Natural killer cell treated with Interleukin-12 subunit alpha and Interleukin-12 subunit beta and Interleukin-15 and Interleukin-18, amount 100 ng/mL, for 72 hours (primary cell): Measurements from ENCODE around the gene DLST. TPM values are rescaled to one million over a fixed set of nuclear protein-coding genes. Genes with fewer than 3 reads are reported as not detected.

Experiments
- ATAC-seq, 2 donors: fragments of 150-1000 bp; cut with Tn5 transposase in 1 of 2; sonication (Bioruptor Pico), chemical (Tn5 transposase) in 1 of 2; 2 replicates each; pipeline ENCODE4 v1.10.0; 2021
- DNase-seq: peaks from one replicate; pipeline ENCODE4 v3.0.0; 2022; ENCODE audit warnings: low spot score
- H3K27ac Mint-ChIP-seq, 2 donors: 1 replicate in 1 of 2; 2 replicates in 1 of 2; pipeline ENCODE4 v1.8.0; 2022; ENCODE audit warnings: mixed read lengths in 2 of 2, mild to moderate bottlenecking in 1 of 2, moderate library complexity in 1 of 2
- H3K27me3 Mint-ChIP-seq, 2 donors: 1 replicate in 1 of 2; 2 replicates in 1 of 2; pipeline ENCODE4 v1.8.0; 2022; ENCODE audit warnings: mixed read lengths in 2 of 2
- H3K36me3 Mint-ChIP-seq: one replicate; pipeline ENCODE4 v1.8.0; 2022; ENCODE audit warnings: mixed read lengths
- H3K4me1 Mint-ChIP-seq, 2 donors: 1 replicate in 1 of 2; 2 replicates in 1 of 2; pipeline ENCODE4 v1.8.0; 2022; ENCODE audit warnings: low read depth in 2 of 2, mixed read lengths in 2 of 2, mild to moderate bottlenecking in 1 of 2
- H3K4me3 Mint-ChIP-seq: one replicate; pipeline ENCODE4 v1.8.0; 2022; ENCODE audit warnings: mixed read lengths
- H3K9me3 Mint-ChIP-seq: 2 replicates; pipeline ENCODE4 v1.8.0; 2022; ENCODE audit warnings: mixed read lengths
- total RNA-seq, 2 donors: library from RNA; stranded (reverse); gene quantifications; one replicate each; pipeline ENCODE4 v1.2.3, GENCODE V29; 2022

DLST gene
- total RNA-seq, 2 donors from 2014 or later = 127 to 136 TPM

- H3K27me3 Mint-ChIP-seq = no peaks in the 10 kb centered on the region
- no peak for DNase-seq
- H3K36me3 Mint-ChIP-seq = peaks cover 30% of the 10 kb centered on the region
- no peaks in the 10 kb centered on the region for H3K9me3 Mint-ChIP-seq
- H3K27ac Mint-ChIP-seq = no peak overlapping the region
- H3K4me1 Mint-ChIP-seq = peaks cover 3 to 12% of the 10 kb centered on the region in 2 donors
- ATAC-seq = no peak
- no peak overlapping the region for H3K4me3 Mint-ChIP-seq
Observed at GRCh38 chr14:74893614-74894091, 11.9 kb downstream of the DLST start.

GRCh38 chr14:74896400-74896799 is 14.7 kb downstream of the DLST start:
- Mint-ChIP-seq H3K27ac (peak overlapping the region in 1 of 2 donors; percentile 2), H3K36me3 (peaks cover 47% of the 10 kb centered on the region), H3K27me3 (no peaks in the 10 kb centered on the region), H3K9me3 (no peaks in the 10 kb centered on the region), H3K4me1 (peaks cover 0 to 6% of the 10 kb centered on the region in 2 donors), H3K4me3 (no peak overlapping the region)
- ATAC-seq (no peak), DNase-seq (no peak)

GRCh38 chr14:74897642-74898041 is 15.9 kb downstream of the DLST start:
- H3K27me3 Mint-ChIP-seq = no peaks in the 10 kb centered on the region
- DNase-seq = no peak
- ATAC-seq = no peak
- H3K27ac Mint-ChIP-seq = no peak overlapping the region
- H3K9me3 Mint-ChIP-seq = no peaks in the 10 kb centered on the region
- no peak overlapping the region for H3K4me3 Mint-ChIP-seq
- peaks cover 47% of the 10 kb centered on the region for H3K36me3 Mint-ChIP-seq
- peaks cover 0 to 6% of the 10 kb centered on the region in 2 donors for H3K4me1 Mint-ChIP-seq

GRCh38 chr14:74898083-74898482 is 16.4 kb downstream of the DLST start:
- Mint-ChIP-seq H3K4me1 (peaks cover 0 to 6% of the 10 kb centered on the region in 2 donors), H3K4me3 (no peak overlapping the region), H3K9me3 (no peaks in the 10 kb centered on the region), H3K36me3 (peaks cover 47% of the 10 kb centered on the region), H3K27me3 (no peaks in the 10 kb centered on the region), H3K27ac (no peak overlapping the region)
- DNase-seq (no peak), ATAC-seq (no peak)

GRCh38 chr14:74898694-74899093 is 17.0 kb downstream of the DLST start:
- Mint-ChIP-seq H3K27me3 (no peaks in the 10 kb centered on the region), H3K4me3 (no peak overlapping the region), H3K36me3 (peaks cover 46% of the 10 kb centered on the region), H3K27ac (no peak overlapping the region), H3K4me1 (peaks cover 0 to 6% of the 10 kb centered on the region in 2 donors), H3K9me3 (no peaks in the 10 kb centered on the region)
- ATAC-seq (no peak), DNase-seq (no peak)

- no peak for DNase-seq
- ATAC-seq = no peak
- Mint-ChIP-seq H3K27me3 (no peaks in the 10 kb centered on the region), H3K9me3 (no peaks in the 10 kb centered on the region), H3K4me3 (no peak overlapping the region), H3K27ac (peak overlapping the region in 1 of 2 donors; percentile 20), H3K36me3 (peaks cover 18% of the 10 kb centered on the region), H3K4me1 (peaks cover 0 to 10% of the 10 kb centered on the region in 2 donors)
Observed at GRCh38 chr14:74902941-74903705, 21.4 kb downstream of the DLST start.

GRCh38 chr14:74904635-74905503 is 23.2 kb downstream of the DLST start:
- H3K36me3 Mint-ChIP-seq = peaks cover 5% of the 10 kb centered on the region
- no peaks in the 10 kb centered on the region for H3K9me3 Mint-ChIP-seq
- no peak for ATAC-seq

GRCh38 chr14:74905595-74906142 is 24.0 kb downstream of the DLST start:
- Mint-ChIP-seq H3K4me1 (peaks cover 0 to 10% of the 10 kb centered on the region in 2 donors), H3K27ac (peak overlapping the region; percentile 28 to 33), H3K27me3 (no peaks in the 10 kb centered on the region), H3K36me3 (no peaks in the 10 kb centered on the region), H3K4me3 (no peak overlapping the region), H3K9me3 (no peaks in the 10 kb centered on the region)
- peak; percentile 56 to 74 for ATAC-seq
- peak; percentile 74 for DNase-seq

More at GRCh38 chr14:74904635-74905503, 23.2 kb downstream of the DLST start:
- no peak overlapping the region for H3K4me3 Mint-ChIP-seq
- H3K4me1 Mint-ChIP-seq = peaks cover 0 to 10% of the 10 kb centered on the region in 2 donors
- H3K27ac Mint-ChIP-seq = peak overlapping the region; percentile 28 to 33
- no peak for DNase-seq
- H3K27me3 Mint-ChIP-seq = no peaks in the 10 kb centered on the region

- H3K36me3 Mint-ChIP-seq = no peaks in the 10 kb centered on the region
- H3K9me3 Mint-ChIP-seq = no peaks in the 10 kb centered on the region
- no peaks in the 10 kb centered on the region for H3K27me3 Mint-ChIP-seq
- ATAC-seq = no peak
- H3K27ac Mint-ChIP-seq = no peak overlapping the region
- H3K4me1 Mint-ChIP-seq = peaks cover 0 to 10% of the 10 kb centered on the region in 2 donors
- DNase-seq = no peak
- H3K4me3 Mint-ChIP-seq = no peak overlapping the region
Observed at GRCh38 chr14:74906925-74907521, 25.3 kb downstream of the DLST start.

GRCh38 chr14:74907744-74908143 is 26.0 kb downstream of the DLST start:
- Mint-ChIP-seq H3K4me1 (peaks cover 0 to 10% of the 10 kb centered on the region in 2 donors), H3K4me3 (no peak overlapping the region), H3K9me3 (no peaks in the 10 kb centered on the region), H3K27ac (no peak overlapping the region), H3K27me3 (no peaks in the 10 kb centered on the region), H3K36me3 (no peaks in the 10 kb centered on the region)
- DNase-seq (no peak), ATAC-seq (no peak)

GRCh38 chr14:74908861-74909341 is 27.2 kb downstream of the DLST start:
- Mint-ChIP-seq H3K4me1 (peaks cover 0 to 10% of the 10 kb centered on the region in 2 donors), H3K27ac (peak overlapping the region in 1 of 2 donors; percentile 54), H3K27me3 (no peaks in the 10 kb centered on the region), H3K4me3 (no peak overlapping the region), H3K36me3 (no peaks in the 10 kb centered on the region), H3K9me3 (no peaks in the 10 kb centered on the region)
- ATAC-seq = no peak
- no peak for DNase-seq

GRCh38 chr14:74909501-74909900 is 27.8 kb downstream of the DLST start:
- no peak overlapping the region for H3K27ac Mint-ChIP-seq
- no peaks in the 10 kb centered on the region for H3K27me3 Mint-ChIP-seq
- H3K36me3 Mint-ChIP-seq = no peaks in the 10 kb centered on the region
- no peaks in the 10 kb centered on the region for H3K9me3 Mint-ChIP-seq
- DNase-seq = no peak
- peaks cover 0 to 10% of the 10 kb centered on the region in 2 donors for H3K4me1 Mint-ChIP-seq
- H3K4me3 Mint-ChIP-seq = no peak overlapping the region
- ATAC-seq = no peak

- Mint-ChIP-seq H3K4me3 (no peak overlapping the region), H3K36me3 (no peaks in the 10 kb centered on the region), H3K27me3 (no peaks in the 10 kb centered on the region), H3K4me1 (peaks cover 0 to 7% of the 10 kb centered on the region in 2 donors), H3K9me3 (no peaks in the 10 kb centered on the region), H3K27ac (no peak overlapping the region)
- ATAC-seq (no peak), DNase-seq (no peak)
Observed at GRCh38 chr14:74909911-74910310, 28.2 kb downstream of the DLST start.
